Measurements from ENCODE around the gene CADM1.

CADM1 gene

GRCh38 chr11:115501502-115501892, 2.7 kb downstream of the CADM1 start:
- no peaks in the 10 kb centered on the region for H3K36me3 Mint-ChIP-seq
- no peak overlapping the region for H3K27ac Mint-ChIP-seq
- no peak overlapping the region for H3K4me3 Mint-ChIP-seq
- ATAC-seq (replicated peaks) (no peak), DNase-seq (no peak)
- H3K9me3 Mint-ChIP-seq: peaks cover 0 to 8% of the 10 kb centered on the region in 2 donors
- peaks cover 25 to 53% of the 10 kb centered on the region in 2 donors for H3K27me3 Mint-ChIP-seq
- peaks cover 3 to 13% of the 10 kb centered on the region in 2 donors for H3K4me1 Mint-ChIP-seq

- Mint-ChIP-seq H3K27me3 (peaks cover 30 to 54% of the 10 kb centered on the region in 2 donors), H3K4me1 (peaks cover 3 to 13% of the 10 kb centered on the region in 2 donors), H3K36me3 (no peaks in the 10 kb centered on the region), H3K4me3 (no peak overlapping the region), H3K27ac (no peak overlapping the region), H3K9me3 (peaks cover 0 to 11% of the 10 kb centered on the region in 2 donors)
- ATAC-seq (replicated peaks) (no peak), DNase-seq (no peak)
Measured at GRCh38 chr11:115500547-115501501, 3.4 kb downstream of the CADM1 start.

- H3K4me3 Mint-ChIP-seq: no peak overlapping the region
- no peaks in the 10 kb centered on the region for H3K36me3 Mint-ChIP-seq
- ATAC-seq (replicated peaks) (no peak), DNase-seq (no peak)
- peaks cover 3 to 12% of the 10 kb centered on the region in 2 donors for H3K4me1 Mint-ChIP-seq
- H3K27ac Mint-ChIP-seq: no peak overlapping the region
- peaks cover 0 to 8% of the 10 kb centered on the region in 2 donors for H3K9me3 Mint-ChIP-seq
- peaks cover 23 to 45% of the 10 kb centered on the region in 2 donors for H3K27me3 Mint-ChIP-seq
Measured at GRCh38 chr11:115499891-115500290, 4.3 kb downstream of the CADM1 start.

- H3K9me3 Mint-ChIP-seq: peaks cover 0 to 6% of the 10 kb centered on the region in 2 donors
- DNase-seq (no peak), ATAC-seq (replicated peaks) (no peak)
- H3K4me3 Mint-ChIP-seq: no peak overlapping the region
- H3K27ac Mint-ChIP-seq: no peak overlapping the region
- peaks cover 0 to 7% of the 10 kb centered on the region in 2 donors for H3K4me1 Mint-ChIP-seq
- H3K27me3 Mint-ChIP-seq: peaks cover 19 to 39% of the 10 kb centered on the region in 2 donors
- no peaks in the 10 kb centered on the region for H3K36me3 Mint-ChIP-seq
Measured at GRCh38 chr11:115499241-115499799, 4.9 kb downstream of the CADM1 start.

- Mint-ChIP-seq H3K9me3 (peaks cover 0 to 6% of the 10 kb centered on the region in 2 donors), H3K27me3 (peaks cover 12 to 29% of the 10 kb centered on the region in 2 donors), H3K4me1 (peaks cover 0 to under 1% of the 10 kb centered on the region in 2 donors), H3K4me3 (no peak overlapping the region), H3K36me3 (no peaks in the 10 kb centered on the region), H3K27ac (no peak overlapping the region)
- no peak for ATAC-seq (replicated peaks)
- DNase-seq: no peak
Measured at GRCh38 chr11:115498354-115498753, 5.9 kb downstream of the CADM1 start.

GRCh38 chr11:115497303-115497702, 6.9 kb downstream of the CADM1 start:
- H3K36me3 Mint-ChIP-seq: no peaks in the 10 kb centered on the region
- no peak overlapping the region for H3K4me3 Mint-ChIP-seq
- H3K4me1 Mint-ChIP-seq: no peaks in the 10 kb centered on the region
- H3K9me3 Mint-ChIP-seq: peaks cover 0 to 6% of the 10 kb centered on the region in 2 donors
- peaks cover 12 to 29% of the 10 kb centered on the region in 2 donors for H3K27me3 Mint-ChIP-seq
- DNase-seq (no peak), ATAC-seq (replicated peaks) (no peak)
- H3K27ac Mint-ChIP-seq: no peak overlapping the region

- peaks cover 12 to 29% of the 10 kb centered on the region in 2 donors for H3K27me3 Mint-ChIP-seq
- no peaks in the 10 kb centered on the region for H3K4me1 Mint-ChIP-seq
- no peak for ATAC-seq (replicated peaks)
- H3K4me3 Mint-ChIP-seq: no peak overlapping the region
- no peak for DNase-seq
- H3K27ac Mint-ChIP-seq: no peak overlapping the region
- no peaks in the 10 kb centered on the region for H3K36me3 Mint-ChIP-seq
- H3K9me3 Mint-ChIP-seq: peaks cover 0 to 6% of the 10 kb centered on the region in 2 donors
Measured at GRCh38 chr11:115496892-115497291, 7.3 kb downstream of the CADM1 start.

GRCh38 chr11:115493905-115494304, 10.3 kb downstream of the CADM1 start:
- Mint-ChIP-seq H3K4me3 (no peak overlapping the region), H3K36me3 (no peaks in the 10 kb centered on the region), H3K27ac (no peak overlapping the region), H3K27me3 (peaks cover 14 to 42% of the 10 kb centered on the region in 2 donors), H3K9me3 (peaks cover 0 to 9% of the 10 kb centered on the region in 2 donors), H3K4me1 (no peaks in the 10 kb centered on the region)
- no peak for DNase-seq
- no peak for ATAC-seq (replicated peaks)

- no peaks in the 10 kb centered on the region for H3K36me3 Mint-ChIP-seq
Measured at GRCh38 chr11:115493488-115493887, 10.7 kb downstream of the CADM1 start.

GRCh38 chr11:115489466-115489865, 14.7 kb downstream of the CADM1 start:
- ATAC-seq (replicated peaks): no peak
- Mint-ChIP-seq H3K36me3 (no peaks in the 10 kb centered on the region), H3K4me3 (no peak overlapping the region), H3K27ac (no peak overlapping the region), H3K9me3 (peaks cover 8 to 10% of the 10 kb centered on the region in 2 donors), H3K27me3 (peaks cover 8 to 14% of the 10 kb centered on the region in 2 donors), H3K4me1 (no peaks in the 10 kb centered on the region)
- DNase-seq: no peak

More at GRCh38 chr11:115493488-115493887, 10.7 kb downstream of the CADM1 start:
- no peak overlapping the region for H3K27ac Mint-ChIP-seq
- H3K27me3 Mint-ChIP-seq: peaks cover 11 to 38% of the 10 kb centered on the region in 2 donors
- DNase-seq (no peak), ATAC-seq (replicated peaks) (no peak)
- no peaks in the 10 kb centered on the region for H3K4me1 Mint-ChIP-seq
- no peak overlapping the region for H3K4me3 Mint-ChIP-seq
- peaks cover 0 to 8% of the 10 kb centered on the region in 2 donors for H3K9me3 Mint-ChIP-seq

GRCh38 chr11:115488945-115489344, 15.3 kb downstream of the CADM1 start:
- no peak for ATAC-seq (replicated peaks)
- H3K36me3 Mint-ChIP-seq: no peaks in the 10 kb centered on the region
- H3K4me3 Mint-ChIP-seq: no peak overlapping the region
- peaks cover 8 to 10% of the 10 kb centered on the region in 2 donors for H3K9me3 Mint-ChIP-seq
- no peak for DNase-seq
- H3K4me1 Mint-ChIP-seq: no peaks in the 10 kb centered on the region
- H3K27me3 Mint-ChIP-seq: peaks cover 8 to 14% of the 10 kb centered on the region in 2 donors
- no peak overlapping the region for H3K27ac Mint-ChIP-seq

- no peak for ATAC-seq (replicated peaks)
- Mint-ChIP-seq H3K4me3 (no peak overlapping the region), H3K36me3 (no peaks in the 10 kb centered on the region), H3K9me3 (peaks cover 5 to 8% of the 10 kb centered on the region in 2 donors), H3K27ac (no peak overlapping the region), H3K4me1 (no peaks in the 10 kb centered on the region), H3K27me3 (peaks cover 5% of the 10 kb centered on the region in 2 donors)
- no peak for DNase-seq
Measured at GRCh38 chr11:115481528-115481927, 22.7 kb downstream of the CADM1 start.

GRCh38 chr11:115480611-115481010, 23.6 kb downstream of the CADM1 start:
- Mint-ChIP-seq H3K9me3 (peaks cover 3 to 4% of the 10 kb centered on the region in 2 donors), H3K27me3 (peaks cover 0 to 5% of the 10 kb centered on the region in 2 donors), H3K4me3 (no peak overlapping the region), H3K36me3 (no peaks in the 10 kb centered on the region), H3K27ac (no peak overlapping the region), H3K4me1 (no peaks in the 10 kb centered on the region)
- ATAC-seq (replicated peaks) (no peak), DNase-seq (no peak)

GRCh38 chr11:115477410-115477809, 26.8 kb downstream of the CADM1 start:
- ATAC-seq (replicated peaks): no peak
- H3K4me3 Mint-ChIP-seq: no peak overlapping the region

More at GRCh38 chr11:115477410-115477809, 26.8 kb downstream of the CADM1 start:
- Mint-ChIP-seq H3K36me3 (no peaks in the 10 kb centered on the region), H3K27me3 (peaks cover 0 to 5% of the 10 kb centered on the region in 2 donors), H3K4me1 (no peaks in the 10 kb centered on the region), H3K27ac (no peak overlapping the region), H3K9me3 (peaks cover 0 to 3% of the 10 kb centered on the region in 2 donors)
- DNase-seq: no peak

Data from stimulated activated naive B cell treated with anti-CD40 and anti-IgM and Interleukin-4, amounts not matched to agents 10 μg/mL and 1 μg/mL and 100 μg/mL, for 72 hours (primary cell).